WTC11 (cell line): ENCODE measurements around the gene KAT2B. TPM values are rescaled to one million over a fixed set of nuclear protein-coding genes. Genes with fewer than 3 reads are reported as not detected.

ENCODE experiments used
- ATAC-seq: fragments of 200-7000 bp; cut with Tn5 transposase; 2 replicates; pipeline ENCODE4 v1.10.0; 2021; ENCODE audit warnings: mild to moderate bottlenecking, moderate library complexity
- CTCF ChIA-PET: fragments of 300-600 bp; sonication (Branson Sonifier 250); formaldehyde crosslinking; loops from one replicate; lab custom pipeline; 2021; ENCODE audit warnings: antibody characterized with exemption; lab: Charles Lee
- POLR2A ChIA-PET: fragments of 350-600 bp; sonication (Branson Sonifier 250); formaldehyde crosslinking; loops from one replicate; lab custom pipeline; 2021; ENCODE audit warnings: antibody characterized with exemption; lab: Charles Lee
- DNase-seq: peaks from one replicate; pipeline ENCODE4 v3.0.0; 2021; ENCODE audit warnings: low spot score
- H3K27ac Mint-ChIP-seq: 2 replicates; pipeline ENCODE4 v1.8.0; 2021; ENCODE audit warnings: mixed read lengths
- H3K27me3 Mint-ChIP-seq: 2 replicates; pipeline ENCODE4 v1.8.0; 2021; ENCODE audit warnings: low read depth, mild to moderate bottlenecking, moderate library complexity, mixed read lengths
- H3K36me3 Mint-ChIP-seq: 2 replicates; pipeline ENCODE4 v1.8.0; 2021; ENCODE audit warnings: mixed read lengths
- H3K4me1 Mint-ChIP-seq: 2 replicates; pipeline ENCODE4 v1.8.0; 2022; ENCODE audit warnings: mixed read lengths
- H3K4me3 Mint-ChIP-seq: 2 replicates; pipeline ENCODE4 v1.8.0; 2021; ENCODE audit warnings: mild to moderate bottlenecking, moderate library complexity, mixed read lengths
- H3K9me3 Mint-ChIP-seq: 2 replicates; pipeline ENCODE4 v1.8.0; 2021; ENCODE audit warnings: mixed read lengths
- CREM ChIP-seq: sonication (generic); formaldehyde crosslinking; IDR thresholded peaks from 2 replicates; pipeline ENCODE4 v1.8.1; 2022; ENCODE audit warnings: mild to moderate bottlenecking, missing genetic modification reagents, moderate library complexity
- ETV6 ChIP-seq: sonication (generic); formaldehyde crosslinking; IDR thresholded peaks from 2 replicates; pipeline ENCODE4 v1.8.1; 2022; ENCODE audit warnings: mild to moderate bottlenecking, missing genetic modification reagents
- FOXJ3 ChIP-seq: sonication (generic); formaldehyde crosslinking; IDR thresholded peaks from 2 replicates; pipeline ENCODE4 v1.9.0; 2021; ENCODE audit warnings: missing genetic modification reagents, mild to moderate bottlenecking, borderline replicate concordance
- GTF2I ChIP-seq: fragments of 250-450 bp; sonication (Bioruptor Pico); conservative IDR thresholded peaks from 2 replicates; pipeline ENCODE4 v1.4.0; 2021; ENCODE audit warnings: mild to moderate bottlenecking
- JUN ChIP-seq: sonication (generic); formaldehyde crosslinking; IDR thresholded peaks from 2 replicates; pipeline ENCODE4 v1.8.0; 2023; ENCODE audit warnings: mild to moderate bottlenecking, missing genetic modification reagents
- NFATC4 ChIP-seq: fragments of 250-450 bp; sonication (Bioruptor Pico); IDR thresholded peaks from 2 replicates; pipeline ENCODE4 v1.9.0; 2021; ENCODE audit warnings: mild to moderate bottlenecking
- NFE2L1 ChIP-seq: sonication (generic); formaldehyde crosslinking; IDR thresholded peaks from 2 replicates; pipeline ENCODE4 v1.8.1; 2023; ENCODE audit warnings: missing genetic modification reagents
- NR3C1 ChIP-seq: sonication (generic); formaldehyde crosslinking; conservative IDR thresholded peaks from 2 replicates; pipeline ENCODE4 v1.8.1; 2023; ENCODE audit warnings: low read depth, mild to moderate bottlenecking, missing genetic modification reagents
- RELA ChIP-seq: sonication (generic); formaldehyde crosslinking; IDR thresholded peaks from 2 replicates; pipeline ENCODE4 v1.8.1; 2022; ENCODE audit warnings: missing genetic modification reagents, mild to moderate bottlenecking, borderline replicate concordance
- RORB ChIP-seq: fragments of 250-450 bp; sonication (Bioruptor Pico); IDR thresholded peaks from 2 replicates; pipeline ENCODE4 v1.9.0; 2021; ENCODE audit warnings: mild to moderate bottlenecking
- SMAD3 ChIP-seq: sonication (generic); formaldehyde crosslinking; IDR thresholded peaks from 2 replicates; pipeline ENCODE4 v1.8.0; 2022; ENCODE audit warnings: missing genetic modification reagents, mild to moderate bottlenecking, borderline replicate concordance
- SMAD4 ChIP-seq: sonication (generic); formaldehyde crosslinking; IDR thresholded peaks from 2 replicates; pipeline ENCODE4 v1.8.0; 2022; ENCODE audit warnings: mild to moderate bottlenecking, missing genetic modification reagents
- TEAD4 ChIP-seq: sonication (generic); formaldehyde crosslinking; IDR thresholded peaks from 2 replicates; pipeline ENCODE4 v1.8.0; 2022; ENCODE audit warnings: mild to moderate bottlenecking, missing genetic modification reagents
- ZBTB21 ChIP-seq: sonication (generic); formaldehyde crosslinking; IDR thresholded peaks from 2 replicates; pipeline ENCODE4 v1.8.1; 2023; ENCODE audit warnings: mild to moderate bottlenecking, missing genetic modification reagents, borderline replicate concordance
- ZNF416 ChIP-seq: fragments of 250-450 bp; sonication (Bioruptor Pico); IDR thresholded peaks from 2 replicates; pipeline ENCODE4 v1.9.0; 2021; ENCODE audit warnings: mild to moderate bottlenecking, inconsistent platforms
- ZNF423 ChIP-seq: fragments of 250-450 bp; sonication (Bioruptor Pico); IDR thresholded peaks from 2 replicates; pipeline ENCODE4 v2.1.2; 2022; ENCODE audit warnings: mild to moderate bottlenecking, moderate library complexity
- total RNA-seq: library from RNA; stranded (reverse); gene quantifications from 3 replicates; pipeline ENCODE4 v1.2.3, GENCODE V29; 2021
- TF ChIP-seq, protein P1 (sequence below): fragments of 250-450 bp; sonication (Bioruptor Pico); IDR thresholded peaks from 2 replicates; pipeline ENCODE4 v1.9.0; 2021; ENCODE audit warnings: moderate library complexity, mild to moderate bottlenecking, inconsistent platforms, borderline replicate concordance
- TF ChIP-seq, protein P2 (sequence below): sonication (generic); formaldehyde crosslinking; IDR thresholded peaks from 2 replicates; pipeline ENCODE4 v1.8.0; 2022; ENCODE audit warnings: mild to moderate bottlenecking, missing genetic modification reagents
- TF ChIP-seq, protein P3 (sequence below): sonication (generic); formaldehyde crosslinking; IDR thresholded peaks from 2 replicates; pipeline ENCODE4 v1.8.0; 2022; ENCODE audit warnings: mild to moderate bottlenecking, missing genetic modification reagents
- TF ChIP-seq, protein P4 (sequence below): sonication (generic); formaldehyde crosslinking; IDR thresholded peaks from 2 replicates; pipeline ENCODE4 v1.8.1; 2022; ENCODE audit warnings: mild to moderate bottlenecking, moderate library complexity, missing genetic modification reagents
- TF ChIP-seq, protein P5 (sequence below): fragments of 250-450 bp; sonication (Bioruptor Pico); IDR thresholded peaks from 2 replicates; pipeline ENCODE4 v2.1.2; 2022; ENCODE audit warnings: mild to moderate bottlenecking, moderate library complexity
- TF ChIP-seq, protein P6 (sequence below): sonication (generic); formaldehyde crosslinking; IDR thresholded peaks from 2 replicates; pipeline ENCODE4 v1.8.1; 2022; ENCODE audit warnings: low read depth, missing genetic modification reagents, borderline replicate concordance
- TF ChIP-seq, protein P7 (sequence below): sonication (generic); formaldehyde crosslinking; IDR thresholded peaks from 2 replicates; pipeline ENCODE4 v1.8.0; 2022; ENCODE audit warnings: mild to moderate bottlenecking, missing genetic modification reagents
- TF ChIP-seq, protein P8 (sequence below): fragments of 250-450 bp; sonication (Bioruptor Pico); IDR thresholded peaks from 2 replicates; pipeline ENCODE4 v1.9.0; 2021; ENCODE audit warnings: mild to moderate bottlenecking
- TF ChIP-seq, protein P9 (sequence below): sonication (generic); formaldehyde crosslinking; conservative IDR thresholded peaks from 2 replicates; pipeline ENCODE4 v1.8.1; 2022; ENCODE audit warnings: mild to moderate bottlenecking, missing genetic modification reagents

The KAT2B gene
- total RNA-seq, 1 experiment from 2014 or later: 2.7 TPM

DNA sequence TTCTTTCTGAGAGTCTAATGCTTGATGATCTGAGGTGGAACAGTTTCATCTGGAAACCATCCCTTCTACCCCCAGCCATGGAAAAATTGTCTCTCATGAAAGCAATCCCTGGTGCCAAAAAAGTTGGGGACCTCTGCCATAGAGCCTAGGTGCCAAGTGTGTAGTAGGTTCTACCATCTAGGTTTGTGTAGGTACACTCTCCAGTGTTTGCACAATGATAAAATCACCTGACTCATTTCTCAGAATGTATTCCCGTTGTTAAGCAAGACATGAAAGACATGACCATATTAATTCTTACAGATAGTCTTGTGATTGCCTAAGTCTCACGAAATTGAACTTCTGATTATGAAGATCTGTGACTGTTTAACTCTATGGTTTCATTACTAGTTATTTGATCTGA, 68.6 kb downstream of the KAT2B start:
- no peak for TF ChIP-seq SMAD3
- no peak for TF ChIP-seq NR3C1 (CRISPR knock-in tag)
- TF ChIP-seq, protein P1, sequence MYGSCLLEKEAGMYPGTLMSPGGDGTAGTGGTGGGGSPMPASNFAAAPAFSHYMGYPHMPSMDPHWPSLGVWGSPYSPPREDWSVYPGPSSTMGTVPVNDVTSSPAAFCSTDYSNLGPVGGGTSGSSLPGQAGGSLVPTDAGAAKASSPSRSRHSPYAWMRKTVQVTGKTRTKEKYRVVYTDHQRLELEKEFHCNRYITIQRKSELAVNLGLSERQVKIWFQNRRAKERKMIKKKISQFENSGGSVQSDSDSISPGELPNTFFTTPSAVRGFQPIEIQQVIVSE (CRISPR knock-in tag): no peak
- TF ChIP-seq, protein P2, sequence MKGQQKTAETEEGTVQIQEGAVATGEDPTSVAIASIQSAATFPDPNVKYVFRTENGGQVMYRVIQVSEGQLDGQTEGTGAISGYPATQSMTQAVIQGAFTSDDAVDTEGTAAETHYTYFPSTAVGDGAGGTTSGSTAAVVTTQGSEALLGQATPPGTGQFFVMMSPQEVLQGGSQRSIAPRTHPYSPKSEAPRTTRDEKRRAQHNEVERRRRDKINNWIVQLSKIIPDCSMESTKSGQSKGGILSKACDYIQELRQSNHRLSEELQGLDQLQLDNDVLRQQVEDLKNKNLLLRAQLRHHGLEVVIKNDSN (CRISPR knock-in tag): no peak
- TF ChIP-seq, protein P3, sequence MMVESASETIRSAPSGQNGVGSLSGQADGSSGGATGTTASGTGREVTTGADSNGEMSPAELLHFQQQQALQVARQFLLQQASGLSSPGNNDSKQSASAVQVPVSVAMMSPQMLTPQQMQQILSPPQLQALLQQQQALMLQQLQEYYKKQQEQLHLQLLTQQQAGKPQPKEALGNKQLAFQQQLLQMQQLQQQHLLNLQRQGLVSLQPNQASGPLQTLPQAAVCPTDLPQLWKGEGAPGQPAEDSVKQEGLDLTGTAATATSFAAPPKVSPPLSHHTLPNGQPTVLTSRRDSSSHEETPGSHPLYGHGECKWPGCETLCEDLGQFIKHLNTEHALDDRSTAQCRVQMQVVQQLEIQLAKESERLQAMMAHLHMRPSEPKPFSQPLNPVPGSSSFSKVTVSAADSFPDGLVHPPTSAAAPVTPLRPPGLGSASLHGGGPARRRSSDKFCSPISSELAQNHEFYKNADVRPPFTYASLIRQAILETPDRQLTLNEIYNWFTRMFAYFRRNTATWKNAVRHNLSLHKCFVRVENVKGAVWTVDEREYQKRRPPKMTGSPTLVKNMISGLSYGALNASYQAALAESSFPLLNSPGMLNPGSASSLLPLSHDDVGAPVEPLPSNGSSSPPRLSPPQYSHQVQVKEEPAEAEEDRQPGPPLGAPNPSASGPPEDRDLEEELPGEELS (CRISPR knock-in tag): no peak
- TF ChIP-seq TEAD4 (CRISPR knock-in tag): no peak
- TF ChIP-seq GTF2I (CRISPR knock-in tag): no peak
- TF ChIP-seq RELA (CRISPR knock-in tag): no peak
- no peak for TF ChIP-seq NFATC4 (CRISPR knock-in tag)
- no peak for TF ChIP-seq FOXJ3 (CRISPR knock-in tag)
- no peak for TF ChIP-seq CREM
- no peak for TF ChIP-seq ZBTB21
- no peak for TF ChIP-seq SMAD4 (CRISPR knock-in tag)
- TF ChIP-seq, protein P4, sequence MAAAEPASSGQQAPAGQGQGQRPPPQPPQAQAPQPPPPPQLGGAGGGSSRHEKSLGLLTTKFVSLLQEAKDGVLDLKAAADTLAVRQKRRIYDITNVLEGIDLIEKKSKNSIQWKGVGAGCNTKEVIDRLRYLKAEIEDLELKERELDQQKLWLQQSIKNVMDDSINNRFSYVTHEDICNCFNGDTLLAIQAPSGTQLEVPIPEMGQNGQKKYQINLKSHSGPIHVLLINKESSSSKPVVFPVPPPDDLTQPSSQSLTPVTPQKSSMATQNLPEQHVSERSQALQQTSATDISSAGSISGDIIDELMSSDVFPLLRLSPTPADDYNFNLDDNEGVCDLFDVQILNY (CRISPR knock-in tag): no peak
- no peak for TF ChIP-seq ETV6
- TF ChIP-seq ZNF416 (CRISPR knock-in tag): no peak
- TF ChIP-seq RORB: no peak
- TF ChIP-seq, protein P5, sequence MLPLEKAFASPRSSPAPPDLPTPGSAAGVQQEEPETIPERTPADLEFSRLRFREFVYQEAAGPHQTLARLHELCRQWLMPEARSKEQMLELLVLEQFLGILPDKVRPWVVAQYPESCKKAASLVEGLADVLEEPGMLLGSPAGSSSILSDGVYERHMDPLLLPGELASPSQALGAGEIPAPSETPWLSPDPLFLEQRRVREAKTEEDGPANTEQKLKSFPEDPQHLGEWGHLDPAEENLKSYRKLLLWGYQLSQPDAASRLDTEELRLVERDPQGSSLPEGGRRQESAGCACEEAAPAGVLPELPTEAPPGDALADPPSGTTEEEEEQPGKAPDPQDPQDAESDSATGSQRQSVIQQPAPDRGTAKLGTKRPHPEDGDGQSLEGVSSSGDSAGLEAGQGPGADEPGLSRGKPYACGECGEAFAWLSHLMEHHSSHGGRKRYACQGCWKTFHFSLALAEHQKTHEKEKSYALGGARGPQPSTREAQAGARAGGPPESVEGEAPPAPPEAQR (CRISPR knock-in tag): no peak
- TF ChIP-seq ZNF423: no peak
- TF ChIP-seq NFE2L1 (CRISPR knock-in tag): no peak

DNA sequence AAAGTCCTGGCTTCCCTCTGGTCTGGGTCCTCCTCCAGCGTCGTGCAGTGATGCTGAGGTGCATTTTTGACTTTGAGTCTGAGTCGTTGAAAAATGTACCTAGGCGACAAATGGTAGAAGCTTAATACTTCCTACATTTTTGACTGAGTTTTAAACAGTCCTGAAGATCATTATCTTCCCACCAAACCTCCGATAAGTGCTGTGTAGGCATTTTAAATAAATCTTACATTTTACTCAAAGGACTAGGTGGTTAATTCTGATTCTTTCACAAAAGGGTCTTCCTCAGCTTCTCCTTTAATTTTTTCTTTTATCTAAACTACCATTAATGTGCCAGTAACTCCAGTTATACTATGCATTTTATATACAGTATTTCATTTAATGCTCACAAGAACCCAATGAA, 70.6 kb downstream of the KAT2B start:
- ChIA-PET CTCF (no interaction called here), POLR2A (no interaction called here)
- Mint-ChIP-seq H3K4me1 (peaks cover 9% of the 10 kb centered on the region), H3K9me3 (no peaks in the 10 kb centered on the region), H3K4me3 (no peak overlapping the region), H3K36me3 (no peaks in the 10 kb centered on the region), H3K27ac (no peak overlapping the region), H3K27me3 (no peaks in the 10 kb centered on the region)
- ATAC-seq (no peak), DNase-seq (no peak)
- TF ChIP-seq TEAD4 (CRISPR knock-in tag) (no peak), JUN (CRISPR knock-in tag) (no peak), ZNF416 (CRISPR knock-in tag) (no peak)
- TF ChIP-seq, protein P6, sequence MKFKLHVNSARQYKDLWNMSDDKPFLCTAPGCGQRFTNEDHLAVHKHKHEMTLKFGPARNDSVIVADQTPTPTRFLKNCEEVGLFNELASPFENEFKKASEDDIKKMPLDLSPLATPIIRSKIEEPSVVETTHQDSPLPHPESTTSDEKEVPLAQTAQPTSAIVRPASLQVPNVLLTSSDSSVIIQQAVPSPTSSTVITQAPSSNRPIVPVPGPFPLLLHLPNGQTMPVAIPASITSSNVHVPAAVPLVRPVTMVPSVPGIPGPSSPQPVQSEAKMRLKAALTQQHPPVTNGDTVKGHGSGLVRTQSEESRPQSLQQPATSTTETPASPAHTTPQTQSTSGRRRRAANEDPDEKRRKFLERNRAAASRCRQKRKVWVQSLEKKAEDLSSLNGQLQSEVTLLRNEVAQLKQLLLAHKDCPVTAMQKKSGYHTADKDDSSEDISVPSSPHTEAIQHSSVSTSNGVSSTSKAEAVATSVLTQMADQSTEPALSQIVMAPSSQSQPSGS (CRISPR knock-in tag): no peak
- TF ChIP-seq, protein P7, sequence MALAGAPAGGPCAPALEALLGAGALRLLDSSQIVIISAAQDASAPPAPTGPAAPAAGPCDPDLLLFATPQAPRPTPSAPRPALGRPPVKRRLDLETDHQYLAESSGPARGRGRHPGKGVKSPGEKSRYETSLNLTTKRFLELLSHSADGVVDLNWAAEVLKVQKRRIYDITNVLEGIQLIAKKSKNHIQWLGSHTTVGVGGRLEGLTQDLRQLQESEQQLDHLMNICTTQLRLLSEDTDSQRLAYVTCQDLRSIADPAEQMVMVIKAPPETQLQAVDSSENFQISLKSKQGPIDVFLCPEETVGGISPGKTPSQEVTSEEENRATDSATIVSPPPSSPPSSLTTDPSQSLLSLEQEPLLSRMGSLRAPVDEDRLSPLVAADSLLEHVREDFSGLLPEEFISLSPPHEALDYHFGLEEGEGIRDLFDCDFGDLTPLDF (CRISPR knock-in tag): no peak
- TF ChIP-seq, protein P8, sequence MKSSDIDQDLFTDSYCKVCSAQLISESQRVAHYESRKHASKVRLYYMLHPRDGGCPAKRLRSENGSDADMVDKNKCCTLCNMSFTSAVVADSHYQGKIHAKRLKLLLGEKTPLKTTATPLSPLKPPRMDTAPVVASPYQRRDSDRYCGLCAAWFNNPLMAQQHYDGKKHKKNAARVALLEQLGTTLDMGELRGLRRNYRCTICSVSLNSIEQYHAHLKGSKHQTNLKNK (CRISPR knock-in tag): no peak
- TF ChIP-seq, protein P9, sequence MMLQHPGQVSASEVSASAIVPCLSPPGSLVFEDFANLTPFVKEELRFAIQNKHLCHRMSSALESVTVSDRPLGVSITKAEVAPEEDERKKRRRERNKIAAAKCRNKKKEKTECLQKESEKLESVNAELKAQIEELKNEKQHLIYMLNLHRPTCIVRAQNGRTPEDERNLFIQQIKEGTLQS (CRISPR knock-in tag): no peak

More for the DNA sequence above, 68.6 kb downstream of the KAT2B start:
- Mint-ChIP-seq H3K27me3 (no peaks in the 10 kb centered on the region), H3K4me3 (no peak overlapping the region), H3K36me3 (no peaks in the 10 kb centered on the region), H3K27ac (no peak overlapping the region), H3K9me3 (no peaks in the 10 kb centered on the region), H3K4me1 (peaks cover 9% of the 10 kb centered on the region)
- CTCF ChIA-PET: no interaction called here
- ATAC-seq (no peak), DNase-seq (no peak)
- POLR2A ChIA-PET: interaction anchor here (0.5 kb wide), 1 partner anchor 566 kb away, joined by 3 read pairs; no protein-coding TSS in a partner anchor
